B cell (primary cell): ENCODE data around the gene RASA3. TPM values are rescaled to one million over a fixed set of nuclear protein-coding genes. Genes with fewer than 3 reads are reported as not detected.

Experiments
- ATAC-seq: fragments of 200-7000 bp; cut with Tn5 transposase; one replicate; pipeline ENCODE4 v1.10.0; 2021; ENCODE audit warnings: low read depth, mild to moderate bottlenecking, moderate number of reproducible peaks, moderate library complexity
- CTCF ChIA-PET: fragments of 350-600 bp; sonication (Branson Sonifier 250); formaldehyde crosslinking; loops from one replicate; lab custom pipeline; 2021; ENCODE audit warnings: antibody characterized with exemption, inconsistent platforms; lab: Charles Lee
- POLR2A ChIA-PET: fragments of 350-600 bp; sonication (Branson Sonifier 250); formaldehyde crosslinking; loops from one replicate; lab custom pipeline; 2021; ENCODE audit warnings: antibody characterized with exemption; lab: Charles Lee
- DNase-seq: peaks from one replicate; pipeline ENCODE4 v3.0.0; 2013
- H2AFZ ChIP-seq: 2 replicates; pipeline ENCODE4 v1.6.1; 2012; ENCODE audit warnings: mild to moderate bottlenecking, low read depth, low read length; ENCODE audit not compliant: insufficient read depth, poor library complexity, severe bottlenecking
- H3K27ac ChIP-seq, 2 donors: 1 replicate in 1 of 2; 2 replicates in 1 of 2; pipeline ENCODE4 v1.5.1; 2012 to 2013; ENCODE audit warnings: low read length in 2 of 2, mild to moderate bottlenecking in 2 of 2, moderate library complexity in 1 of 2
- H3K27me3 ChIP-seq, 4 experiments: fragments of 200-600 bp in 1 of 4; sonication (generic) in 1 of 4; replicated peaks in 1 of 4; 1 replicate in 2 of 4; 2 replicates in 2 of 4; pipeline versions ENCODE4 v1.6.1 to v1.7.0; 2013 to 2016; ENCODE audit warnings: low read length in 3 of 4, mild to moderate bottlenecking in 2 of 4, mixed read lengths in 1 of 4, moderate library complexity in 1 of 4; ENCODE audit not compliant: insufficient read depth in 4 of 4, control insufficient read depth in 3 of 4; ENCODE audit errors: control extremely low read depth in 1 of 4
- H3K36me3 ChIP-seq, 2 experiments: replicated peaks in 1 of 2; 1 replicate in 1 of 2; 2 replicates in 1 of 2; pipeline versions ENCODE4 v1.6.1 to v1.7.1; 2013; ENCODE audit warnings: low read length in 1 of 2; ENCODE audit not compliant: insufficient read depth in 2 of 2, control insufficient read depth in 1 of 2; ENCODE audit errors: control extremely low read depth in 1 of 2, extremely low read depth in 1 of 2
- H3K4me1 ChIP-seq, 2 donors: fragments of 200-600 bp in 1 of 2; sonication (generic) in 1 of 2; 1 replicate in 1 of 2; 2 replicates in 1 of 2; pipeline versions ENCODE4 v1.5.1 to v1.6.1; 2013 to 2017; ENCODE audit warnings: low read length in 2 of 2; ENCODE audit not compliant: control insufficient read depth in 2 of 2, insufficient read depth in 2 of 2
- H3K4me2 ChIP-seq: replicated peaks from 2 replicates; pipeline ENCODE3; 2012; ENCODE audit warnings: mild to moderate bottlenecking, low read depth, low read length; ENCODE audit not compliant: poor library complexity, severe bottlenecking
- H3K4me3 ChIP-seq, 5 experiments: fragments of 200-600 bp in 1 of 5; sonication (generic) in 1 of 5; 1 replicate in 3 of 5; 2 replicates in 2 of 5; pipeline versions ENCODE4 v1.5.1 to v1.7.0; 2011 to 2016; ENCODE audit warnings: low read length in 4 of 5, mild to moderate bottlenecking in 4 of 5, low read depth in 2 of 5, control low read depth in 1 of 5, moderate library complexity in 1 of 5; ENCODE audit not compliant: insufficient read depth in 1 of 5; ENCODE audit errors: control extremely low read depth in 1 of 5, extremely low read depth in 1 of 5
- H3K79me2 ChIP-seq: fragments of 200-600 bp; sonication (generic); one replicate; pipeline ENCODE4 v1.6.0; 2016; ENCODE audit warnings: low read length; ENCODE audit not compliant: control insufficient read depth, insufficient read depth
- H3K9ac ChIP-seq: fragments of 200-600 bp; sonication (generic); 2 replicates; pipeline ENCODE4 v1.6.1; 2017; ENCODE audit warnings: mild to moderate bottlenecking, low read length, moderate library complexity
- H3K9me3 ChIP-seq, 3 donors: one replicate each; pipeline versions ENCODE4 v1.6.1 to v1.7.1; 2013; ENCODE audit warnings: low read length in 2 of 3; ENCODE audit not compliant: control insufficient read depth in 2 of 3, insufficient read depth in 1 of 3; ENCODE audit errors: control extremely low read depth in 1 of 3
- H4K20me1 ChIP-seq: 2 replicates; pipeline ENCODE4 v1.6.0; 2012; ENCODE audit warnings: mild to moderate bottlenecking, low read length; ENCODE audit not compliant: insufficient read depth, control insufficient read depth, poor library complexity, severe bottlenecking
- H3K27ac Mint-ChIP-seq: one replicate; pipeline ENCODE4 v1.8.0; 2021; ENCODE audit warnings: mixed read lengths
- H3K27me3 Mint-ChIP-seq: one replicate; pipeline ENCODE4 v1.8.0; 2021; ENCODE audit warnings: mixed read lengths
- H3K4me1 Mint-ChIP-seq: one replicate; pipeline ENCODE4 v1.8.0; 2021; ENCODE audit warnings: mixed read lengths
- H3K4me3 Mint-ChIP-seq: one replicate; pipeline ENCODE4 v1.8.0; 2021; ENCODE audit warnings: mixed read lengths
- H3K9me3 Mint-ChIP-seq: one replicate; pipeline ENCODE4 v1.8.0; 2022; ENCODE audit warnings: mixed read lengths; ENCODE audit not compliant: insufficient read depth
- CTCF ChIP-seq: fragments of 200-600 bp; IDR thresholded peaks from one replicate; pipeline ENCODE4 v1.8.0; 2022; ENCODE audit warnings: antibody characterized with exemption, mild to moderate bottlenecking
- EZH2 ChIP-seq: IDR thresholded peaks from 2 replicates; pipeline ENCODE4 v1.6.1; 2012; ENCODE audit warnings: borderline replicate concordance, low read depth, mild to moderate bottlenecking, moderate library complexity, low read length; ENCODE audit not compliant: insufficient read depth, poor library complexity, severe bottlenecking
- WGBS: methylation state at CpG from one replicate; pipeline ENCODE4 v1.1.5; 2013; ENCODE audit warnings: missing lambda C conversion rate; ENCODE audit not compliant: insufficient coverage; 5-methylcytosine and 5-hydroxymethylcytosine counted together
- intact Hi-C: fragments of 100-400 bp; cut with micrococcal nuclease; formaldehyde crosslinking; loops from one replicate; pipeline ENCODE4 v1.10.0; 2022
- polyA plus RNA-seq: library from polyadenylated mRNA; depleted of rRNA; stranded (reverse); fragments of >200 nt; gene quantifications from 2 replicates; pipeline ENCODE4 v1.2.3, GENCODE V29; 2012
- total RNA-seq, 2 donors: library from RNA; stranded (reverse); fragments of 120-200 nt in 1 of 2; gene quantifications; 1 replicate in 1 of 2; 2 replicates in 1 of 2; pipeline versions ENCODE4 v1.2.3 to v1.2.4, GENCODE V29; 2013 to 2022

The RASA3 gene
- total and polyA plus RNA-seq, 2 donors (not counting 1 experiment from before 2014, with no cell fraction given), result 54.2 to 87.4 TPM

- no peaks in the 10 kb centered on the region for H3K9me3 Mint-ChIP-seq
- intact Hi-C loops, result no loop called here
- H3K27me3 ChIP-seq, result no peaks in the 10 kb centered on the region
- H3K27me3 Mint-ChIP-seq, result no peaks in the 10 kb centered on the region
- CTCF ChIA-PET, result no interaction called here
- no peak overlapping the region for H3K4me2 ChIP-seq
- DNase-seq, result no peak
- peaks cover 35 to 83% of the 10 kb centered on the region in 2 donors for H3K4me1 ChIP-seq
- ATAC-seq, result no peak
- no peak overlapping the region for H3K27ac ChIP-seq
- WGBS, result 99% methylated on average over 24 of the region's 24 CpGs
- H3K79me2 ChIP-seq, result peaks cover 91% of the 10 kb centered on the region
- H3K4me1 Mint-ChIP-seq, result peaks cover 75% of the 10 kb centered on the region
- H3K9ac ChIP-seq, result no peak overlapping the region
- no peaks in the 10 kb centered on the region for H3K9me3 ChIP-seq
- no peak for TF ChIP-seq EZH2
- TF ChIP-seq CTCF, result no peak
- no peak overlapping the region for H3K4me3 Mint-ChIP-seq
- POLR2A ChIA-PET, result no interaction called here
- peaks cover 0 to 54% of the 10 kb centered on the region in 2 experiments for H3K36me3 ChIP-seq
- no peak overlapping the region for H2AFZ ChIP-seq
- H3K4me3 ChIP-seq, result no peak overlapping the region
- H4K20me1 ChIP-seq, result peaks cover 93% of the 10 kb centered on the region
- peak overlapping the region; percentile 41 for H3K27ac Mint-ChIP-seq
Measured at GRCh38 chr13:114054830-114055439, 77.5 kb downstream of the RASA3 start.

- peaks cover 42 to 83% of the 10 kb centered on the region in 2 donors for H3K4me1 ChIP-seq
- H3K27ac ChIP-seq, result no peak overlapping the region
- H4K20me1 ChIP-seq, result peaks cover 93% of the 10 kb centered on the region
- peaks cover 77% of the 10 kb centered on the region for H3K4me1 Mint-ChIP-seq
- no peaks in the 10 kb centered on the region for H3K9me3 Mint-ChIP-seq
- H3K4me3 Mint-ChIP-seq, result no peak overlapping the region
- H2AFZ ChIP-seq, result no peak overlapping the region
- ATAC-seq (no peak), DNase-seq (no peak)
- no peak overlapping the region for H3K4me2 ChIP-seq
- no peak overlapping the region for H3K9ac ChIP-seq
- ChIA-PET POLR2A (no interaction called here), CTCF (no interaction called here)
- H3K36me3 ChIP-seq, result peaks cover 0 to 51% of the 10 kb centered on the region in 2 experiments
- H3K27me3 ChIP-seq, result no peaks in the 10 kb centered on the region
- H3K4me3 ChIP-seq, result no peak overlapping the region
- H3K79me2 ChIP-seq, result peaks cover 91% of the 10 kb centered on the region
- H3K27me3 Mint-ChIP-seq, result no peaks in the 10 kb centered on the region
- TF ChIP-seq CTCF, result no peak
- TF ChIP-seq EZH2, result no peak
- intact Hi-C loops, result no loop called here
- 100% methylated on average over 3 of the region's 5 CpGs for WGBS
- peak overlapping the region; percentile 41 for H3K27ac Mint-ChIP-seq
- H3K9me3 ChIP-seq, result no peaks in the 10 kb centered on the region
Measured at GRCh38 chr13:114054264-114054663, 78.2 kb downstream of the RASA3 start.
